Coronary artery (tissue), 2 donors: ENCODE results near the gene NCKAP1.
"Not testable (repeated sequence)": the region's sequence is repeated elsewhere in the genome, so short reads cannot be mapped to it uniquely, and the experiment has no call there.

Experiments used
- DNase-seq: peaks from one replicate; pipeline ENCODE4 v3.0.0-alpha.2; 2017; ENCODE audit warnings: low spot score
- H3K27ac ChIP-seq, 2 donors: fragments of 200-600 bp; sonication (generic); one replicate each; pipeline ENCODE4 v1.5.1; 2016 to 2019
- H3K4me3 ChIP-seq: fragments of 200-600 bp; sonication (generic); 2 replicates; pipeline ENCODE4 v1.5.1; 2016; ENCODE audit warnings: mild to moderate bottlenecking, moderate library complexity
- TF ChIP-seq, protein P1 (sequence below): fragments of 200-600 bp; sonication (generic); IDR thresholded peaks from one replicate; pipeline ENCODE4 v1.5.1; 2019; ENCODE audit warnings: antibody characterized with exemption

Gene NCKAP1

GRCh38 chr2:182901748-182902147 lies 136.5 kb downstream of the NCKAP1 start:
- TF ChIP-seq, protein P1, sequence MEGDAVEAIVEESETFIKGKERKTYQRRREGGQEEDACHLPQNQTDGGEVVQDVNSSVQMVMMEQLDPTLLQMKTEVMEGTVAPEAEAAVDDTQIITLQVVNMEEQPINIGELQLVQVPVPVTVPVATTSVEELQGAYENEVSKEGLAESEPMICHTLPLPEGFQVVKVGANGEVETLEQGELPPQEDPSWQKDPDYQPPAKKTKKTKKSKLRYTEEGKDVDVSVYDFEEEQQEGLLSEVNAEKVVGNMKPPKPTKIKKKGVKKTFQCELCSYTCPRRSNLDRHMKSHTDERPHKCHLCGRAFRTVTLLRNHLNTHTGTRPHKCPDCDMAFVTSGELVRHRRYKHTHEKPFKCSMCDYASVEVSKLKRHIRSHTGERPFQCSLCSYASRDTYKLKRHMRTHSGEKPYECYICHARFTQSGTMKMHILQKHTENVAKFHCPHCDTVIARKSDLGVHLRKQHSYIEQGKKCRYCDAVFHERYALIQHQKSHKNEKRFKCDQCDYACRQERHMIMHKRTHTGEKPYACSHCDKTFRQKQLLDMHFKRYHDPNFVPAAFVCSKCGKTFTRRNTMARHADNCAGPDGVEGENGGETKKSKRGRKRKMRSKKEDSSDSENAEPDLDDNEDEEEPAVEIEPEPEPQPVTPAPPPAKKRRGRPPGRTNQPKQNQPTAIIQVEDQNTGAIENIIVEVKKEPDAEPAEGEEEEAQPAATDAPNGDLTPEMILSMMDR, result no peak
- Histone ChIP-seq H3K4me3 (no peak overlapping the region), H3K27ac (no peak overlapping the region)
- no peak for DNase-seq

GRCh38 chr2:182898718-182899117 lies 139.5 kb downstream of the NCKAP1 start:
- no peak overlapping the region for H3K27ac ChIP-seq
- no peak overlapping the region for H3K4me3 ChIP-seq
- TF ChIP-seq, protein P1, result no peak
- no peak for DNase-seq

- Histone ChIP-seq H3K4me3 (no peak overlapping the region), H3K27ac (no peak overlapping the region)
- TF ChIP-seq, protein P1, result no peak
- DNase-seq, result no peak
Measured at GRCh38 chr2:182897137-182897536, 141.1 kb downstream of the NCKAP1 start.

DNA sequence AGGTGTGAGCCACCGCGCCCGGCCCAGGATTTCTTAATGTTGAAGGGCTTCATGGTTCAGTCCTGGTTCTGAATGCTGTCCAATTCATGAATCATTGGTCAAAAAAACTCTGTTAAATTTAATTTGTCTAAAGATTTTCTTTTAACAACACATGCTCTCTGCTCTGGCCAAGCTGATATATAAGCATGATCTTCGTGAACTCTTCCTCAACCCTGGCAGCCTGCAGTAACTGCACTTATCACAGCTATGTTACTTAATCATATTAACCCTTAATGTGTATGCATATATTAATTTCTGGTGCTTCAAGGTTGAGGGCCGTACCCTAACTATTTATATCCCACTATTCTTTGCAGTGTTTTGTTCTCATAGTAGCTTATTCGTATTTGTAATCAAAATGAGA lies 142.5 kb downstream of the NCKAP1 start:
- DNase-seq, result no peak
- H3K27ac ChIP-seq, result peak overlapping the region in 1 of 2 donors; percentile 43
- no peak overlapping the region for H3K4me3 ChIP-seq
- TF ChIP-seq, protein P1, result no peak

- DNase-seq, result no peak
- no peak overlapping the region for H3K4me3 ChIP-seq
- peak overlapping the region; percentile 45 to 89 for H3K27ac ChIP-seq
- TF ChIP-seq, protein P1, result no peak
Measured at GRCh38 chr2:182895169-182895568, 143.1 kb downstream of the NCKAP1 start.

DNA sequence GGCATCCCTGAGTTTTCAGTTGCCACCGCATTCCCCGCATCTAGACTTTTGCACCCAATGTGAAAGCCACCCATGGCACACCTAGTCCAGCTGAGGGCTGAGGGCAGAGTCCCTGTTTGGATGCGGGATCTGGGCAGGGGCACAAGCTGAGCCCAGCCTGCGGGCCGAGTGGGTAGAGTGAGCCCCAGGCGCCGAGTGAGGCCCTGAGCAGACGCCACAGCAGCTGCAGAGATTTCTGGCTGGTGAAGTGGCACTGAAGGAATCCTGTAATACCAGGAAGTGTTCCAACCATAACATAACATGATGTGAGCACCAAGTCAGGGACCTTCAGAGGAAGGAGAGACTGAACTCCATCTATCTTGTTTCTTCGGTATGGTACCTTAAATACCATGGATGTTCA lies 144.1 kb downstream of the NCKAP1 start:
- Histone ChIP-seq H3K27ac (peak overlapping the region; percentile 45 to 89), H3K4me3 (no peak overlapping the region)
- TF ChIP-seq, protein P1, result no peak
- peak; percentile 74 for DNase-seq

GRCh38 chr2:182893666-182894065 lies 144.6 kb downstream of the NCKAP1 start:
- no peak for DNase-seq
- Histone ChIP-seq H3K27ac (peak overlapping the region; percentile 45 to 89), H3K4me3 (no peak overlapping the region)
- TF ChIP-seq, protein P1, result no peak

- H3K4me3 ChIP-seq, DNase-seq: not testable (repeated sequence)
- peak overlapping the region in 1 of 2 donors; percentile 89 for H3K27ac ChIP-seq
Measured at GRCh38 chr2:182893035-182893434, 145.2 kb downstream of the NCKAP1 start.
